Spleen (tissue), 11 donors: ENCODE results near the gene C20orf141. TPM values are rescaled to one million over a fixed set of nuclear protein-coding genes. Genes with fewer than 3 reads are reported as not detected.
A peak's percentile ranks its signal among the peaks of the same experiment; 100 is the strongest.

ENCODE experiments used
- DNase-seq: peaks from one replicate; pipeline ENCODE4 v3.0.0-alpha.2; 2020
- H3K27ac ChIP-seq, 8 donors: fragments of 200-600 bp; sonication (generic) in 7 of 8; 1 replicate in 4 of 8; 2 replicates in 4 of 8; pipeline versions ENCODE4 v1.5.0 to v1.8.0; 2016 to 2021; ENCODE audit warnings: inconsistent platforms in 4 of 8, mild to moderate bottlenecking in 4 of 8, moderate library complexity in 1 of 8
- H3K27me3 ChIP-seq, 7 donors: fragments of 200-600 bp; sonication (generic) in 6 of 7; replicated peaks in 1 of 7; 1 replicate in 4 of 7; 2 replicates in 3 of 7; pipeline versions ENCODE4 v1.5.0 to v1.8.0; 2016 to 2021; ENCODE audit warnings: inconsistent platforms in 3 of 7, mild to moderate bottlenecking in 1 of 7
- H3K36me3 ChIP-seq, 6 donors: fragments of 200-600 bp; sonication (generic) in 5 of 6; 1 replicate in 4 of 6; 2 replicates in 2 of 6; pipeline versions ENCODE4 v1.5.0 to v1.8.0; 2016 to 2021; ENCODE audit warnings: inconsistent platforms in 2 of 6
- H3K4me1 ChIP-seq, 6 donors: fragments of 200-600 bp; sonication (generic) in 5 of 6; 1 replicate in 3 of 6; 2 replicates in 3 of 6; pipeline versions ENCODE4 v1.5.0 to v1.8.0; 2016 to 2021; ENCODE audit warnings: inconsistent platforms in 3 of 6
- H3K4me3 ChIP-seq, 8 donors: fragments of 200-600 bp; sonication (generic) in 7 of 8; 1 replicate in 4 of 8; 2 replicates in 4 of 8; pipeline versions ENCODE4 v1.5.0 to v1.8.0; 2016 to 2021; ENCODE audit warnings: inconsistent platforms in 4 of 8, mild to moderate bottlenecking in 4 of 8, moderate library complexity in 2 of 8
- H3K9me3 ChIP-seq, 8 donors: fragments of 200-600 bp; sonication (generic) in 7 of 8; 1 replicate in 4 of 8; 2 replicates in 4 of 8; pipeline versions ENCODE4 v1.5.0 to v1.8.0; 2016 to 2021; ENCODE audit warnings: inconsistent platforms in 4 of 8
- CTCF ChIP-seq, 11 experiments: fragments of 200-600 bp in 7 of 11; fragments of 450-650 bp in 4 of 11; sonication (generic) in 4 of 11; IDR thresholded peaks in 8 of 11; conservative IDR thresholded peaks in 3 of 11; 1 replicate in 7 of 11; 2 replicates in 4 of 11; pipeline versions ENCODE4 v1.4.0 to v1.8.0; 2016 to 2021; ENCODE audit warnings: antibody characterized with exemption in 11 of 11, inconsistent platforms in 4 of 11, mild to moderate bottlenecking in 1 of 11
- POLR2A ChIP-seq, 3 donors: fragments of 450-650 bp; IDR thresholded peaks; one replicate each; pipeline ENCODE4 v1.5.1; 2017; ENCODE audit warnings: antibody characterized with exemption in 3 of 3, mild to moderate bottlenecking in 1 of 3
- POLR2AphosphoS5 ChIP-seq, 3 donors: sonication (generic); formaldehyde crosslinking; IDR thresholded peaks; one replicate each; pipeline ENCODE4 v1.5.1; 2017; ENCODE audit warnings: antibody characterized with exemption in 3 of 3
- WGBS, 5 donors: extraction: QIAGEN DNeasy Blood & Tissue Kit in 3 of 5; methylation state at CpG; one replicate each; pipeline versions ENCODE4 v1.1.5 to v1.1.7; 2013 to 2018; 5-methylcytosine and 5-hydroxymethylcytosine counted together
- intact Hi-C: fragments of 100-400 bp; cut with DNase I; formaldehyde crosslinking; loops from one replicate; pipeline ENCODE4 v1.15.0; 2023; ENCODE audit warnings: low total_unique reads
- polyA plus RNA-seq, 3 donors: library from polyadenylated mRNA; stranded (reverse); fragments of 200-250 nt; gene quantifications; one replicate each; pipeline ENCODE4 v1.2.1, GENCODE V29; 2013
- total RNA-seq, 7 donors: library from RNA; depleted of rRNA in 3 of 7; stranded (reverse); fragments of >200 nt in 3 of 7; fragmentation: NEBNext Ultra II Directional in 4 of 7; extraction: Animal tissue kit (Norgen Biotek cat#: 25700) in 4 of 7; gene quantifications; one replicate each; pipeline versions ENCODE4 v1.1.0 to v1.2.1, GENCODE V29; 2016 to 2021
- donor health status: healthy with polysubstance abuse.
- donor health status: DM: no; HTN: no; CAD: no; lungs with moderate emphysema.
- donor health status: DM: no; HTN: no; CAD: no.
- donor health status: Bipolar disorder and iron deficiency.
- donor health status: healthy.
- donor health status: DM: no; HTN: no; CAD: no.
- donor health status: DM: yes; HTN: yes; CAD: no.

Gene C20orf141
- total and polyA plus RNA-seq, 10 donors, result not detected

GRCh38 chr20:2820084-2820895 is 5.5 kb downstream of the C20orf141 start:
- Histone ChIP-seq H3K27me3 (peaks cover 0 to 36% (median 18%) of the 10 kb centered on the region in 7 donors), H3K27ac (peak overlapping the region in 4 of 8 donors; percentile 38 to 60 (median 48)), H3K4me3 (no peak overlapping the region), H3K36me3 (no peaks in the 10 kb centered on the region), H3K4me1 (peaks cover 0 to 28% (median 8%) of the 10 kb centered on the region in 6 donors), H3K9me3 (no peaks in the 10 kb centered on the region)
- intact Hi-C loops, result no loop called here
- TF ChIP-seq POLR2AphosphoS5 (IDR thresholded peaks at IDR 0.05), result peak in 1 of 3 donors; percentile 26
- no peak for TF ChIP-seq CTCF (IDR thresholded peaks at IDR 0.05 in 8 of 11, conservative IDR thresholded peaks at IDR 0.05 in 3 of 11)
- DNase-seq, result no peak
- 49 to 64% (median 51%) methylated on average over 32 of the region's 32 CpGs for whole genome bisulfite sequencing, 5 donors

GRCh38 chr20:2820896-2821869 is 6.4 kb downstream of the C20orf141 start:
- H3K36me3 ChIP-seq, result no peaks in the 10 kb centered on the region
- no peak for DNase-seq
- intact Hi-C loops, result no loop called here

GRCh38 chr20:2822073-2822472 is 7.3 kb downstream of the C20orf141 start:
- Histone ChIP-seq H3K27me3 (peaks cover 0 to 41% (median 18%) of the 10 kb centered on the region in 7 donors), H3K4me3 (no peak overlapping the region), H3K9me3 (no peaks in the 10 kb centered on the region), H3K27ac (no peak overlapping the region), H3K36me3 (no peaks in the 10 kb centered on the region), H3K4me1 (peaks cover 0 to 28% (median 8%) of the 10 kb centered on the region in 6 donors)
- WGBS, 5 donors, result 21 to 42% (median 31%) methylated on average over 4 to 5 of the region's 5 CpGs
- TF ChIP-seq POLR2AphosphoS5 (IDR thresholded peaks at IDR 0.05), result no peak
- no peak for TF ChIP-seq POLR2A (IDR thresholded peaks at IDR 0.05)
- TF ChIP-seq CTCF (IDR thresholded peaks at IDR 0.05 in 8 of 11, conservative IDR thresholded peaks at IDR 0.05 in 3 of 11), result no peak
- intact Hi-C loops, result no loop called here
- no peak for DNase-seq

More at GRCh38 chr20:2820896-2821869, 6.4 kb downstream of the C20orf141 start:
- Histone ChIP-seq H3K4me3 (no peak overlapping the region), H3K9me3 (no peaks in the 10 kb centered on the region), H3K27me3 (peaks cover 0 to 41% (median 18%) of the 10 kb centered on the region in 7 donors), H3K4me1 (peaks cover 0 to 28% (median 8%) of the 10 kb centered on the region in 6 donors), H3K27ac (peak overlapping the region in 4 of 8 donors; percentile 38 to 60 (median 48))
- 12 to 21% (median 15%) methylated on average over 35 to 68 of the region's 68 CpGs for WGBS, 5 donors
- peak in 1 of 3 donors; percentile 17 for TF ChIP-seq POLR2AphosphoS5 (IDR thresholded peaks at IDR 0.05)
- TF ChIP-seq CTCF (IDR thresholded peaks at IDR 0.05 in 8 of 11, conservative IDR thresholded peaks at IDR 0.05 in 3 of 11), result no peak
- TF ChIP-seq POLR2A (IDR thresholded peaks at IDR 0.05), result no peak
